Endometrial microvascular endothelial cells (primary cell): ENCODE results near the gene KLF4. TPM values are rescaled to one million over a fixed set of nuclear protein-coding genes. Genes with fewer than 3 reads are reported as not detected.

ENCODE experiments used
- in situ Hi-C: cut with HindIII; loops from 2 replicates; pipeline ENCODE4 v1.10.0; 2017; ENCODE audit warnings: low sequenced_read_pairs, low pct_unique_long_range_greater_than_20kb; ENCODE audit errors: inconsistent ontology term
- total RNA-seq: library from RNA; depleted of rRNA; stranded (reverse); fragments of >200 nt; gene quantifications from one replicate; pipeline ENCODE4 v1.2.3, GENCODE V29; 2015; ENCODE audit errors: inconsistent ontology term

KLF4 gene
- total RNA-seq, 1 donor from 2014 or later: 0.28 TPM

DNA sequence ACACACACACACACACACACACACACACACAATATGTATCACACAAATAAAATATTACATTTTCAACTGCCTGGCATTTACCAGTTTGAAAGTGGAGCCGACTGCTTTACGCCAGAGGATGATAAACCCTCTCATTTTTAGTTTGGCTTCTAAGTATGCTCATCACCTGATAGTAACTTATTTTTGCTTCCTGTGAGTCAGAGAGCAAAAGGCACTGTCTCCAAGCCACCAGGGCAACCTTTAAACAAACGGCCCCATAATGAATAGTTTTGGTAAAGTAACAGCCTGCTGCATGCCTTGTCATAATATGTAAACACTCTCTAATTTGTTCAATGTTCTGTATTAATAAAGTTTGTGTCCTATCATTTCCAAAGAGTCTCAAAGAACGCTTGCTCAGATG, 26.9 kb downstream of the KLF4 start:
- in situ Hi-C loops: no loop called here

DNA sequence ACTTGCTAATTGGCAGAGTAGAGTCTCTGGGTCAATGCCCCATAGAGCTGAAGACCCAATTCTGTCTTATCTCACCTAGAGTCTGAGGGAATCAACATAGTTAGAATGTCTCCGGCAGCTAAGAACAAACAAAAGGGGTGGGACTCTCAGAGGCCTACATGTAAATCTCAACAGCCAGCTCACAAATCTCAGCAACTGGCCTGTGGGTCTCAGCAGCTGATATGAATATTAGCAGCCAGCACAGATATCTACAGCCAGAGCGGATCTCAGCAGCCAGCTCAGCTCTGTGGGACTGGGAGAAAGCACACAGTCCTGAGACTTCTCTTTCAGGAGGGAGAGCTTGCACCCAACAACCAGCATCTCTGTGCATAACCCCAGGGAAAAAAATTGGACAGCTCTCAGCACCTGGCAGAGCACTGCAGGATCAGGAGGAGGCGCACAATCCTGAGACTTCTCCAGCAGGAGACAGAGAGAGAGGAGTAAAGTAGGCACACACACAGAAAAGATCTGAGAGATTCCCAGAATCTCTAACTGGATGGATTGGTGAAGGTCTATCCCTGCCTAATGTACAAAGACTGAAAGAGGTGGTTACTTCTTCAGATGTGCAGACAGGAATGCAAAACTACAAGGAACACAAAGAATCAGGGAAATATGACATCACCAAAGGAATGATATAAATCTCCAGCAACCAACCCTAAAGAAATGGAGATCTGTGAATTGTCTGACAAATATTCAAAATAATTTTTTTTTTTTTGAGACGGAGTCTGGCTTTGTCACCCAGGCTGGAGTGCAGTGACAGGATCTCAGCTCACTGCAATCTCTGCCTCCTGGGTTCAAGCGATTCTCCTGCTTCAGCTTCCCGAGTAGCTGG, 29.2 kb downstream of the KLF4 start:
- in situ Hi-C loops: no loop called here

DNA sequence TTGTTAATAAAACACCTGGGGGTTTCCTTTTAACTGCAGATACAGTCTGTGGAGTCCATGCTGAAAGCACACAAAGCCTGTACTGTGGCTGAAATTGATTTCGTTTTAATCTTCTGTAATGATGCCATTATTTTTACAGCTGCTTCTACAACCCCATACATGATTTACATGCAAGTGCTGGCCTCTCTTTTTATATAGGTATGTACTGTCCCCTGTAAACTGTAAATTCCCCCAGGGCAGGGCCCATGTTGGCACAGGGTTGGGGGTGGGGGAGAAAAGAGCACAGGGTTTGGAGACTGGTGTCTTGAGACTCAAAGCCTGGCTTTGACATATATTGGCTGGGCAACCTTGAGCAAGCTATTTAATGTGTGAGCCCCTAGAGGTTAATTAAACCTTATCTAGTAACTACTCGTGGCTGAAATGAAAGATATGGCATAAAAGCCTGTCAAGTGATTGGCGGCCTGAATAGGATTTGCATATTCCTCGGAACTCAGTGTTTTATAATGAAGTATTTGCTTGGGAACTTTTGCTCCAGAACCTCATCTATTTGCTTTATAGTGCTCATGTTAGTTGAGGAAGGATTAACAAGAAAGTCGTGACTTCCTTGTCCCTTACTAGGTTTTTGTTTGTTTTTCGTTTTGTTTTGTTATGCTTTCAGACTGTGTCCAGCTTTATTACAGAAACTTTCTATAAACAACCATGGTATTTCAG, 34.0 kb downstream of the KLF4 start:
- in situ Hi-C loops: no loop called here

DNA sequence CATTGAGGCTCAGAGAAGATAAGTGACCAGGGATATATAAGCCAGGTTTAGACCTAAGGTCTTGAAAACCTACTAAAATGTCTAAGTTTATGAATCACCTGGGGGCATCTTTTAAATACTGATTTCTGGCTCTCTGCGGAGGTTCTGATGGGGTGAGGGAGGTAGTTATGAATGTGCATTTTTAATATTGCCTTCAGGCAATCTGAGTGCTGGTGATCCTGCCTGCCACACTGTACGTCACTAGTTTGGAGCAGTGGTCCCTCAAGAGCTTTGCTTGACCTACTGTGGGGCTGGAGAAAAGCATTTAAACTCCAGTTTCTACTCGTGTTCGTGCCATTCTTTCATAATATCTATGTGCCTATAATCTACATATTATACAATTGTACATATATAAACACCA, 36.1 kb downstream of the KLF4 start:
- in situ Hi-C loops: no loop called here

DNA sequence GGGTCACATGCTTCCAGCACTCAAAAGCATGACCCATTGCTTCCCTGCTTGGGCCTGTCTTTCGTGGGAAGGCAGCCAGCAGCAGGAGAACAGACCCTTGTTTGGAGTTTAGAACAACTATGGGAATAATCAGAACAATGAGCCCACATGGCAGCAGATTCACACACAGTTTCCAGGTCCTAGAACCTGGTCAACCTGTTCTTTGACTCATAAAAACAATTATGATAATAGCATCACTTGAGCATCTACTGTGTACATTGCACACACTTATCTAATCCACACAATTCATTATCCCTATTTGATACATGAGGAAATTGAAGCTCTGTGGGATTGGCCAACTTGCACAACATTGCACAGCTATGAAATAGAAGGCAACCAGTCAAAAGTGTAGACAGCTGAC, 41.7 kb downstream of the KLF4 start:
- in situ Hi-C loops: no loop called here

DNA sequence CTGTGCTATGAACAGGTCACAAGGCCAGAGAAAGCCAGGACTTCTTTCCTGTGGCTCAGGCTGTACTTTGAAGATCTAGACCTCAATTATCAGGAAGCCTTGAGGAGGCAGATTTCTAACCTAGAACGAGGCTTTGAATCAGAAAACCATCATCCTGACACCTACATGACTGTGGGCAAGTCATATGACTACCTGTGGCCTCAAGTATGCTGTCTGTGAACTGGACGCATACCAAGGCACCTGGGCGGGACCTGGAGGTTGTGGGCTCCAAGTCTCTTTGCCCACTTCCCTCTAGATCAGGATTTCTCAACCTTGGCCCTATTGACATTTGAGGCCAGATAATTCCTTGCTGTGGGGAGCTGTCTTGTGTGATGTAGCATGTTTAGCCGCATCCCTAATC, 42.5 kb downstream of the KLF4 start:
- in situ Hi-C loops: no loop called here

DNA sequence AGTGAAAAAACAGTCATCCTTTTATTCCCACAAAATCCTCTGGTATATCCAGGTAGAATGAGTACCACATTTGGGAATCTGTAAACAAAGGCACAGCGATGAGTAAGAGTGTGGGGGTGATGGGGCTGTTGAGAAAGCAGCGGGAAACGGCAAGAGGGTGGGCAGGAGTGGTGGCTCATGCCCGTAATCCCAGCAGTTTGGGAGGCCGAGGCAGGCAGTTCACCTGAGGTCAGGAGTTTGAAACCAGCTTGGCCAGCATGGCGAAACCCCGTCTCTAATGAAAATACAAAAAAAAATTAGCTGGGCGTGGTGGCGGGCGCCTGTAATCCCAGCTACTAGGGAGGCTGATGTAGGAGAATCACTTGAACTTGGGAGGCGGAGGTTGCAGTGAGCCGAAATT, 43.1 kb downstream of the KLF4 start:
- in situ Hi-C loops: no loop called here

DNA sequence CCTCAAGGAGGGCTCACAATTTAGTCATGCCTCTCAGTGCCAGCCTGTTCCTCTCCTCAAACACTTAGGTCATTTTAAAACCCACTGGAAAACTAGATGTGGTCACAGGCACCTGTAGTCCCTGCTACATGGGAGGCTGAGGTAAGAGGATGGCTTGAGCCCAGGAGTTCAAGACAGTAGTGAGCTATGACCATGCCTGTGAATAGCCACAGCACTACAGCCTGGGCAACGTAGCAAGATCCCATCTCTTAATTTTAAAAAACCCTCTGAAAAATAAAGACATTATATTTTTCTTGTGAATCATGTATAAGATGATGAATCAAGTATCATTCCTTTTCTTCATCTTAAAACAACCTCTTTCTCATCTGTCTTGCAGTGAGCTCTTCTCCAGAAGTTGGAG, 45.8 kb downstream of the KLF4 start:
- in situ Hi-C loops: no loop called here

DNA sequence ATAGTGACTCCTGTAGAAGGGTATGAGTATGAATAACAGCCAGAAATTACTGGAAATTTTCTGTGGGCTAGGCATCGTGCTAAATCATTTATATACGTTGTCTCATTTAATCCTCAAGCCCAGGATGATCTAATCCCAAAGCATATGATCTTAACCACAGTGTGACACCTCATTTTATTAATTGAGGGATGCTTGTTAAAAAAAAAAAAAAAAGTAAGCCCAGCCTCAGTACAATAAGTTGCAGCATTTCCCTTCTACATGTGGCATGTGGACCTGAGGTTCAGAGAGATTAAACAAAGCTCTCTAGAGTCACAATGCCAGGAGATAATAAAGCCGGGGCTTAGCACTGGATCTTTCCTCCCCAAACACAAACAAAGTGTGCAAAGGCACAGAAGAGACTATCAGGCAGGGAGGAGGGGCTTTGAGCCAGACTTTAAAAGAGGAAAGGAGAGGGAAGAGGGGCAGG, 49.5 kb downstream of the KLF4 start:
- in situ Hi-C loops: no loop called here

DNA sequence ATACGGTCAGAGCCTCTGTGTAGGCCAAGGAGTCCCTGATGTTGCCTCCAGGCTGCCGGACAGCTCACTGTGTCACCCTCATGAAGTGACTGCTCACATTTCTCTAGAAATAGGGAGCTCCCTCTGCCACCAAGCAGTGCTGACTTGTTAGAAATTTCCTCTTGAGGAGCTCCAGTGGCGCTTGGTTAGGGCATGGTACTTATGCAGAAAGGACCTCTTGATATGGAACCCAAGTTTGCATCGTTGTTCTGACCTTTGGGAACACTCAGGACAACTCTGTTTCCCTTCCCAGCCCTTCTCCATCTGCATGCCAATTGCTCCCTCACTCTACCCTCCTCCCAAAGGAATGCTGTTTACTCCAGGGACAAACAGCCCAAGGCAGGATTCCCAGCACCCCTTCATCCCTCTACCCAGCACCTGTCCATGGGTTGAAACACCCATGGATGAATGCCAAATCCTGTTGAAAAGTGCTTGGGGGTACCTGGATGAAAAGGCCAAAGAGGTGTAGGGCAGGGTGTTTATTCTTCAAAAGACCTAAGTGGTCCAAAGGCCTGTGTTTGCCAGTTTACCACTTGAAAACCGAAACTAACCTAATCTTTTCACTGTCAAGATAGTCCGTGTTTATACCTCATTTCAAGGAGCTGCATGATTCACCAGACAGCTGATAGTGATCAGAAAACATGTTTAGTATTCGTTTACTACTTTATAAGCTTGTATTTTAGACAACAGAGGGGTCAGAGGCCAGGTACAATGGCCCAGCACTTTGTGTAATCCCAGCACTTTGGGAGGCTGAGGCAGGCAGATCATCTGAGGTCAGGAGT, 51.1 kb downstream of the KLF4 start:
- in situ Hi-C loops: no loop called here

DNA sequence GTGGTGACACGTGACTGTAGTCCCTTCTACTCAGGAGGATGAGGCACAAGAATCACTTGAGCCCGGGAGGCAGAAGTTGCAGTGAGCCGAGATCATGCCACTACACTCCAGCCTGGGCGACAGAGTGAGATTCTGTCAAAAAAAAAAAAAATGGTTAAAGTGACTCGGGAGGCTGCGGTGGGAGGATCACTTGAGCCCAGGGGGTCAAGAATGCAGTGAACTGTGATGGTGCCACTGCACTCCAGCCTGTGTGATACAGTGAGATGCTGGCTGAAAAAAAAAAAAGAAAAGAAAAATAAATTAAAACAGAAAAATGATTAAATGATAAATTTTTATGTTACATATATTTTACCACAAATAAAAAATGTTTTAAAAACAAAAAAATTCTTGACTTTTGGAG, 51.9 kb downstream of the KLF4 start:
- in situ Hi-C loops: no loop called here

DNA sequence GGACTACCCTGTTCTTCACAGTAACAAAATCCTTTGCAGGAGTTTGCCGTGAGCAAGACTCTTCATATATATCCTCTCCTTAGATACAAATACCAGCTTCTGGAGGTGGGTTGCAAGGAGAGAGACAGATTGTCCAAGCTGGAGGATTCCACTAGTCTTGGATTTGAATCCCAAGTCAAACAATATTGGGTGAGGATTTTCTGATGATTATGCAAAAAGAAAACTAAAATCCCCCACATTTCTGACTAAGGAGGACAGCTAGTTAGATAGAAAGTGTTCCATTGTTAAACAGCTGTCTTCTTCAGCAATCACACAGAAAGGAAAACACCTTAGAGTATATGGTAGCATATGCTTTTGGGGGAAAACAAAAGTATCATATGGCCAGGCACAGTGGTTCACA, 54.2 kb downstream of the KLF4 start:
- in situ Hi-C loops: no loop called here

Other genes with a start within 250 kb of the KLF4 start
- 64.3 TPM for gene RAD23B, start 206.5 kb downstream of the KLF4 start, total RNA-seq